ENCODE data around the gene DGCR8.

Gene DGCR8

DNA sequence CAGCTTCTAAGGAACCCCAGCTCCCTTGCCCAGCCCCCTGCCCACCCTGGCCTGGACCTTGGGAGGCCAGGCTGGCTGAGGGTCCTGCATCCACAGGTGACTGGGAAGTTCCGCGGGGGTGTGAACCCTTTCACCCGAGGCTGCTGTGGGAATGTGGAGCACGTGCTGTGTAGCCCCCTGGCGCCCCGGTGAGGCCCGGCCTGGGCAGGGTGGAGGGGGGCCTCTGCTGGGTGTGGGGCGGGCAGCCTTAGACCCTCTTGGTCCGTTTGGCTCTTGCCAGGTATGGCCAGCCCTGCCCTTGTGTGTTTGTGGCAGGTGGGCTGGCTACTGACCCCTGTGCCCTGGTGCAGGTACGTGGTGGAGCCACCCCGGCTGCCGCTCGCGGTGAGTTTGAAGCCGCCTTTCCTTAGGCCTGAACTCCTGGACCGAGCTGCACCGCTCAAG is 60.5 kb downstream of the DGCR8 start:
- no peak for DNase-seq

DNA sequence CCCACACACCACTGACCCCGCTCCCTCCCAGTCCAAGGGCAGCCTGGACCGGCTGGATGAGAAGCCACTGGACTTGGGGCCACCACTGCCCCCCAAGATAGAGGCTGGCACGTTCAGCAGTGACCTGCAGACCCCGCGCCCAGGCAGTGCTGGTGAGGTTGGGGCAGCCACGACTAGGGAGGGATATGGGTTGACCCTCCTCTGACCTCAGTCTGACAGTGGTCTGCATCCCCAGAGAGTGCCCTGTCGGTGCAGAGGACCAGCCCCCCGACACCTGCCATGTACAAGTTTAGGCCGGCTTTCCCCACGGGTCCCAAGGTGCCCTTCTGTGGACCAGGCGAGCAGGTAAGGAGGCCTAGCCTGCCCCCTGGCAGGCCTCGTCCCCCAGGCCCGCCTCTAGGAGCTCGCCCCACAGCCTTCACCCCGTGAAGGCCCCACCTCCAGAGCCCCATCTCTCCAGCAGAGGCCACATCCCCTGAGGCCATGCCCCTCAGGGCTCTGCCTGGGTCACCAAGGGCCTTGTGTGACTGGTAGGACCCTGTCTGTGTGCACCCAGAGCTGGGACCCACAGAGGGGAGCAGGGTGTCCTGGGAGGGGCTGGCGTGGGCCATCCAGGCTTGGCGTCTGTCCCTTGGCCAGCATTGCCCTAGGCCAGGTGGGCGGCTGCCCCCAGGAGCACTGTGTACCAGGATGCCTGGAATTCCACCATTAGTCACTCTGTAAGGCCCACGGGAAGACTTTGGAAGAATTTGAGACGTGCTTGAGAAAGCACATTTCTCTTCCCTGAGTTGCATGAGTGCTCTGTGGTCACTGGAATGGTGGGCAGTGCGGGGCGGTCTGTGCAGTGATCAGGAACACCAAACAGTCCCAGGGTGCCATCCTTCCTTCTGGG is 61.4 kb downstream of the DGCR8 start:
- no peak for DNase-seq

DNA sequence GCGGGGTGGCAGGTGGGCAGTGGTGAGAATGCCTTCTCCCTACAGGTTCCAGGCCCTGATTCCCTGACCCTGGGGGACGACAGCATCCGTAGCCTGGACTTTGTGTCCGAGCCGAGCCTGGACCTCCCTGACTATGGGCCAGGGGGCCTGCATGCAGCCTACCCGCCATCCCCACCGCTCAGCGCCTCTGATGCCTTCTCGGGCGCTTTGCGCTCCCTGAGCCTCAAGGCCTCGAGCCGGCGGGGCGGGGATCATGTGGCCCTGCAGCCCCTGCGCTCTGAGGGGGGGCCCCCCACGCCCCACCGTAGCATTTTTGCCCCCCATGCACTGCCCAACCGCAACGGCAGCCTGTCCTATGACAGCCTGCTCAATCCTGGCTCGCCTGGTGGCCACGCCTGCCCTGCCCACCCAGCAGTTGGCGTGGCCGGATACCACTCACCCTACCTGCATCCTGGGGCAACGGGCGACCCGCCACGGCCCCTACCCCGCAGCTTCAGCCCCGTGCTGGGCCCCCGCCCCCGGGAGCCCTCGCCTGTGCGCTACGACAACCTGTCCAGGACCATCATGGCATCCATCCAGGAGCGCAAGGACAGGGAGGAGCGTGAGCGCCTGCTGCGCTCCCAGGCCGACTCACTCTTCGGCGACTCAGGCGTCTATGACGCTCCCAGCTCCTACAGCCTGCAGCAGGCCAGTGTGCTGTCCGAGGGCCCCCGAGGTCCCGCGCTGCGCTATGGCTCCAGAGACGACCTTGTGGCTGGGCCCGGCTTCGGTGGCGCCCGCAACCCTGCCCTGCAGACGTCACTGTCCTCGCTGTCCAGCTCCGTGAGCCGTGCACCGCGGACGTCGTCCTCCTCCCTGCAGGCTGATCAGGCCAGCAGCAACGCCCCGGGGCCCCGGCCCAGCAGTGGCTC is 62.9 kb downstream of the DGCR8 start:
- DNase-seq, result no peak

DNA sequence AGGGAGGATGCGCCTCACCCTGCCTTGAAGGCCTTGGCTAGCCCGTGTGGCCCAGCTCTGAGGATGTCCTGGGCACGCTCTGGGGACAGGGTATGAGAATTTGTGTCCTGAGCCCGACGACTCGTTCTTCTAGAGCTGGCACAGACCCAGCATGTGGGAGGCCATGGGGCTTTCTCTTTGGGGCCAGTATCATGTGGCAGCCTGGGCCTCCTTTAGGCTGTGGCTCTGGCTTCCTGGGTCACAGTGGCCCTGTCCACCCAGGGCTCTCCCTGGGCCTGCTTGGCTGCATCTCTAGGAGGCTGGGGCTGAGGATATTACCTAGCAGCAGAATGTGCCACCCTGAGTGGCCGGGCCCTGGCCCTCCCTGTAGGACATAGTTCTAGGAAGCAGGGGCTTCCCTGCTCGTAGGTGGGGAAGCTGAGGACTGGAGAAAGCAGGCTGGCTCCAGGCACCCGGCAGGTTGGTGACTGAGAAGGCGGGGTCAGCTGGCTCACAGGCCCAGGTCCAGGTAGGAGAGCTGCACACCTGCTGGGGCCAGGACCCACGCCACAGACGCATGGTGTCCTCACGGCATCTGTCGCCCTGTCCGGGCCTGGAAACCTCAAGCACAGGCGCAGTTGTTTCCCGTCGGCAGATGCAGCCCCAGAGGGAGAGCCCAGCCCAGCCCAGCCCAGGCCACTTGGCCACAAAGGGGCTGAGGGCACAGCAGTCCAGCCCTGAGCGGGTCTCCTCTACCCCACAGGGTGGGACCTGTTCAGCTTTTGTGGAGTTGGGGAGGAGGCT is 64.0 kb downstream of the DGCR8 start:
- no peak for DNase-seq

DNA sequence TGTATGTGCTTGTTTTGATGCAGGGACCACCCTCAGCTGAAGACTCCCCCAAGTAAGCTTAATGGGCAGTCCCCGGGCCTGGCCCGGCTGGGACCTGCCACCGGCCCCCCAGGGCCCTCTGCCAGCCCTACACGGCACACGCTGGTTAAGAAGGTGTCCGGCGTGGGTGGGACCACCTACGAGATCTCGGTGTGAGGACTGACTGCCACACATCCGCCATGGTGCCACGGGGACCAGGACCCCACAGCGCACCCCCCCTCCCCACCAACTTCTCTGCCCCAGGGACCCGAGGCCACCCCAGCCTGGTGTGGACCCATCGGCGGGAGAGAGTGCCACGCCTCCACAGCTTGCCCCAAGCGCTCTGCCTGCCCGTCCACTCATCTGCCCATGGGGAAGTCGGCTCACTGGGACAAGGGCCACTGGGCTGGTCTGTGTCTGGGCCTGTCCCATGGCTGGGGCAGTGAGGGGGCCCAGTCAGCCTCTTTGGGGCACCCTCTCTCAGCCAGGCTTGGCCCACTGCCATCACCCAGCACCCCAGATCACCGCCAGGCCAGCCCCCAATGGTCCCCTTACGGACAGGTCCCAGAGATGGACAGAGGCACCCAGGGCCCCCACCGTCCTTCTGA is 65.3 kb downstream of the DGCR8 start:
- DNase-seq, result no peak

DNA sequence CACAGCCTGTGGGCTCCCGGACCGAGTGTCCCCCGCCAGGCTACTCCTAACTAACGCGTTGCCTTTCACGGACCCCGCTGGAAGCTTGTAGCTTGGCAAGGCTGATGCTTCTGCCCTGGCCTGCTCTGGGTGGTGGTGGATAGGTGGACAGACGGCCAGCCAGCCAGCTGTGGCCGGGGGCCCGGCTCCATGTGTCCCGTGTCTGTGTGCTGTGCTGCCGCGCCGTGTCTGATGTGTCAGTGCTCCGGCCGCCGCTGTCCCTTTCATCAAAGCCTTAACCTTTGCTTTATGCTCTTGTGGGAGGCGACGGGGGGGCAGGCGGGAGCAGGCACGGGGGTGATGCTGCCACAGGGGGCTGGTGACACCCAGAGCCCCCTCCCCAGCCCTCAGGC is 65.8 kb downstream of the DGCR8 start:
- no peak for DNase-seq

DNA sequence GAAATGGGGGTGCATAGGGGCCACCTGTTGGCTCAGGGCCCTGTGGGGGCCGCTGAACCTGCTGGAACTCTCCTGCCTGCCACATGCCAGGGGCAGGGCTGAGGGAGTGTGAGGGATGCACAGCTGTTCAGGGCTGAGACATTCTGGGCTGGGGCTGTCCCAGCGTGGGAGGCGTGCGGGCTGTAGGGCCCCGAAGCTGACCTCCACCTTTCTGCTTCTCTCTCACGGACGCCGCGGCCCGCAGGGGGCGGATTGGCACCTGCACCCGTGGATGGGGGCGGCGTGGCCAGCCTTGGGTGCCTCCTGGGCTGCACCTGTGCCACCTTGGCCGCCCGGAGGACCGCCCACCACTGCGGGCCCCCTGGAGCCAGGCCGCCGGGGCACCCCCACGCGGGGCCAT is 66.7 kb downstream of the DGCR8 start:
- DNase-seq, result no peak

DNA sequence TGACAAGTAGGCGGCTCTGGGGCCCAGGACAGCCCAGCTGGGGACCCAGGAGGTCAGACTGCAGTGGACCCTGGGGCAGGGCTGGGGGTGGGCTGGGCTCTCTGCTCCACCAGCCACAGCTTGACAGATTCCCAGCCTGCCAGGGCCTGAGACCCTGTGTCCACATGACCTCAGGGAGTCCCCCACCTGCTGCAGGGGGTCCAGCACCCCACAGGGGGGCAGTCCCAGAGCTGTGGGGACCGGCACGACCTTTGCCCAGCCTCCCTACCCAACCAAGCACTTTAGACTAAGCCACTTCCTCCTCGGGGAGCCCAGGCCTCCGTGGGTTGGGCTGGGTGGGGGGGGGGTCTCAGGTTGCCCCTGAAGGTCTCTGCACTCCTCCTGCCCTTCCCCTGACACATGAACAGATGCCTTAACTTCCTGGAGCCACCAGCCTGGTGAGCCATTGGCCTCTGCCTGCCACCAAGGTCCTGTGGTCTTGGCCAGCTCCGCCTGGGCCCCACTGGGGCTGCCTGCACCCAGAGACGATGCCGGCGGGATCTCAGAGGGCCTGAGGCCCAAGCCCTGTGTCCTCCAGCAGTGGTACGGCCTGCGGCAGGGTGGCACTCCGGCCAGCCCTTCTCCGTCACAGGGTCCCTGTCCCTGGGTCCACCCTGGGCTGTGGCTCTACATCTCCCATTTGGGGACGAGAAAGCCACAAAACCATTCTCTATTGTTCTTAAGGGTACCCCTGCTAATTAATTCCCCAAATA is 67.4 kb downstream of the DGCR8 start:
- DNase-seq, result no peak

DNA sequence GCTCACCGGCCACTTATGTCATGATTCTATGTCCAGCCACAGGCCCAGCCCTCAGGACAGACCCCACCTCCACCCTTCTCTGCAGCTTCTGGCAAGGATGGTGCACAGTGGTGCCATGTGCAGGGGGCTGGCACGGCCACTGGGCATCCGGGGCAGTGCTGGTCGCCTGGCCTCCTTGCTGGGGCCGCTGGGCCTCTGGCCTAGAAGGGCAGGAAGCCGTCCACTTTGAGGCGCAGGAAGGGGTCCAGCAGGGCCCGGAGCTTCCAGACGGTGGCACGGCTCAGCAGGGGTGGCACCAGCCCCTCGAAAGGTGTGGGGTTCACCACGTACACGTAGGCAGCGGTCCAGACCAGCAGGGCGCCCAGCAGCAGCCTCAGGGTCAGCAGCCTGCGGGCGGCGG is 68.4 kb downstream of the DGCR8 start:
- DNase-seq, result no peak

DNA sequence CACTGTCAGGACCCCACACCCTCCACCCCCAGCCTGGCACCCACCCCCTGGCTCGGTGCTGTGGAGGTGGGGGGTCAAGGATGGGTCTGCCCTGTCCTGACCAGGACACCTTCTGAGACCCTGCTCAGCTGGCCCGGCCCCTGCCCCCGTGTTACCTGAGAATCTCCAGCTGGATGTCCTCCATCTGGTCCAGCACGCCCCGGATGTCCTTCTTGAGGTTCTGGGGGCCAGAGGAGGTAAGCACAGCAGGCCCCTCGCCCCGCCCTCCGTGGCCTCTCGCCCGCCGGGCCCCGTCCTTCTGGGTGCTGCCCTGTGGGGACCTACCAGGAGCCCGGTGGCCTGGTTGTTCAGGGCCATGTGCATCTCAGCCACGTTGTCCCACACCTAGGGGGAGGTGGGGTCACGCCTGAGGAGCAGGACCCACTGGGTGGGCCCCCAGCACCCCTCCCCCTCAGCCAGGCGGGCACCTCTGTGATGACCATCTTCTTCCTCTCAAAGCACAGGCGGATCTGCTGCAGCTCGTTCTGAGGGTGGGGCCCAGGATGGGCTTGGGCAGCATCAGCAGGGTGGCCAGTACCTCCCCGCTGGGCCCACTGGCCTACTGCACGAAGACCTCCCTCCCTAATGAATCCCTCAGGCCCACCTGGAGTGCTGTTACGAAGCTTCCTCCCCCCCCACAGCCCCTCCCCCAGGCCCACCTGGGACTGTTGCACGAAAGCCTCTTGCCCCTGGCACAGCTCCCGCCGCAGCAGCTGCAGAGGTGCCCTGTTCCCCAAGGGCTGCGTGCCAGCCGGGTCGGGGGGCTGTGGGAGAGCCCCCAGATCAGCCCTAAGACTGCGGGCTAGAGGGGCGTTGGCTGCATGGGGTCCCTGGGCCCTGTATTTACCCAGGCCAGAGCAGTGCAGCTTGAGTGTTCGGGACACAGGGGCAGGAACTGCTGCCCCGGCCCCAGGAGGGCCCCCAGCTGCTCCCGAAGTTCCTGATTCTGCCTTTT is 69.5 kb downstream of the DGCR8 start:
- no peak for DNase-seq

DNA sequence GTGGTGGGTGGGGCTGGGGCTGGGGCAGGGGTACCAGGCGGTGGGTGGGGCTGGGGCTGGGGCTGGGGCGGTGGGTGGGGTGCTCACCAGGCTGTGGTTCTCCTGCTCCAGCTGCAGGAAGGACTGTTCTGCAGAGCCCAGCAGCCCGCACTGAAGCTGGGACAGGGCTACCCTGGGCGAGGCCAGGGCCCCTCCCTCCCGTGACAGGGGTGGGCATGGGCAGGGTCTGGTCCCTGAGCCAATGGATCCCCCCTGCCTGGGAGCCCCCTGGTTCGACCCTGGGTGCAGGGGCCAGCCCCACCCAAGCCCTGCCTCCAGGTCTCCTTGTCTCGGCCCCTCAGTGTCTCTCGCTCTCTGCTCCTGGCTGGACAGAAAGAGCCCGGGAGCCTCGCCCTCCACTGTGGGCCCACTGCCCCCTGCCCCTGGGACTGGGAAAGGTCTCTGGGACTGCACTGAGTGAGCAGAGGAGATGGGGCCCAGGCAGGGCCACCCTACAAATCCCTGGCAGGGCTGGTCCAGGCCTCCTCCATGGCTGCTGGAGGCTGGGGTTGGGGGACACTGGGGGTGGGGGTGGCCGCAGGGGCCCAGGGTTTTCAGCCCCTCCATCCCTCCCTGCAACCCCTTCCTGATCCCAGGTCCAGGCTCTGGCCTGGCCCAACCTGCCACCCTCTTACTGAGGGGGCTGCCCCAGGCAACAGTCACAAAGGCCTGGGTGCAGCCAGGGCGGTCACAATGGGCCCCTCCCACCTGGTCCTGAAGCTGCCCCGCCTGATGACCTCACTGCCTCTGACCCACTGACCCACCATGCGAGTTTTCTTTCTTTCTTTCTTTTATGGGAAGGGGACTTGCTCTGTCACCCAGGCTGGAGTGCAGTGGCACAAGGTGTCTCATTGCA is 70.6 kb downstream of the DGCR8 start, which contains the start of gene CCDC188:
CCDC188 (minus strand) TSS at position 675 of the 895 bp plus-strand sequence; CDS start at position 606, 69 bp downstream.
- no peak for DNase-seq

DNA sequence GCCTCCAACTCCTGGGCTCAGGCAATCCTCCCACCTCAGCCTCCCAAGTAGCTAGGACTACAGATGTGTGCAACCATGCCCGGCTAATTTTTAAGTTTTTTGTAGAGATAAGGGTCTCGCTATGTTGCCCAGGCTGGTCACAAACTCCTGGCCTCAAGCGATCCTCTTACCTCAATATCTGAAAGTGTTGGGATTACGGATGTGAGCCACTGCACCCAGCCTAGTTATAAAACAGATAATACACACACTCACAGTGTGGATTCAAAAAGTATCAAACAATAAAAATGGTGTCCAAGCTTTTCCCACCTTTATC is 71.2 kb downstream of the DGCR8 start:
- no peak for DNase-seq

DNA sequence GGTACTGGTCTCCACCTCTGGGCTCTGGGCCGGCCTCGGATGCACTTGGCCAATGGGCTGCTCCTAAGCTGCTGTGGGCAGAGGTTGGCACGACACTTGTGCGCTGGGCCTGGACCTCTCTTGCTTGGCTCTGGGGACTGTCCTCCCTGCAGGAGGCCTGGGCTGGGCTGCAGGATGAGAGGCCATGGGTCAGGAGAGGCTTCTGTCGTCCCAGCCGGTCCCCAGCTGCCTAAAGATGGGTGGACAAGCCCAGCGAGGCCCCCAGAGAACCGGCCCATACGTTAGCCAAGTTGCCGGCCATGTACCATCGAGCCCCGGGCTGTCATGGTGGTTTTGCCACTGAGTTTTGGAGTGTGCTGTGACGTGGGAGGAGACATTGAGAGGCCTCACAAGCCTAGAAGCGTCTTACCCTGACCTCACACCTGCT is 72.4 kb downstream of the DGCR8 start:
- DNase-seq, result no peak

DNA sequence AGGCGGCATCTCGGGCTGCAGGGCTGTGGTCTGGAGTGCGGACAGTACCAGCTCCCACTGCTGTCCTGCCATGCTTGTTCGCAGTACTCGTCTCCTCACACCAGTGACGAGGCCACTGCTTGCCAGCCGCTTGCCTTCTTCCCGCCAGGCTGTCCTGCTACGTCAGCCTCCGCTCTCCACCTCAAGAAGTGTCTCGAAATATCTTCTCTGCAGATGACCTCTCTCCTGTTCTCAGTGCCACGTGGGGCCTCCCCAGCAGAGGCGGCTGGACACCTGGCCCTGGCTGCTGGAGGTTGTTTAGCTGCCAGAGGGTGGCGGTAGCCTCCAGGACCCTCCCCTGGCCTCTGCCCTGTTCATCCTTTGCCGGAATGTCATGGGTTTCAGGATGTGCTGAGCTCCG is 73.9 kb downstream of the DGCR8 start:
- DNase-seq, result no peak

DNA sequence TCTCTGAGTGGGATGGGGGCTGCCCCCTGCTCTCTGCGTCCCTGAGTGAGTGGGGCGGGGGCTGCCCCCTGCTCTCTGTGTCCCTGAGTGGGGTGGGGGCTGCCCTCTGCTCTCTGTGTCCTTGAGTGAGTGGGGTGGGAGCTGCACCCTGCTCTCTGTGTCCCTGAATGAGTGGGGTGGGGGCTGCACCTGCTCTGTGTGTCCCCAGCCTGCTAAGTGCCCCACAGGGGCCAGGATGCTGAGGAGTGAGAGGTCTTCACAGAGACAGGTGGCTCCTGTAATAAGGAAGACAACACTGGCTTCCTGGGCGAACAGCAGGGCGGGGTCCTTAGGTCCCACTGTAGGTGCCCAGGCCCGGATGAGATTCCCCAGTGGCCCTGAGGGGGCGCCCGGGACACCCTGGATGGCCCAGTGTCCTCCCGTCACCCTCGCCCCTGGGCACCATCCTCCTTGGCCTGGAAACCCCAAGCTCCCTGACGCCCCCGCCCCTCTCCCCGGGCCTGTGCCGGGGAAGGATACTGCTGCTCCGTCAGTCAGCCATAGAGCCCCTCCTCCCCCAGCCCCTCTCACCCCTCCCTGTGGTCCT is 74.7 kb downstream of the DGCR8 start:
- no peak for DNase-seq

DNA sequence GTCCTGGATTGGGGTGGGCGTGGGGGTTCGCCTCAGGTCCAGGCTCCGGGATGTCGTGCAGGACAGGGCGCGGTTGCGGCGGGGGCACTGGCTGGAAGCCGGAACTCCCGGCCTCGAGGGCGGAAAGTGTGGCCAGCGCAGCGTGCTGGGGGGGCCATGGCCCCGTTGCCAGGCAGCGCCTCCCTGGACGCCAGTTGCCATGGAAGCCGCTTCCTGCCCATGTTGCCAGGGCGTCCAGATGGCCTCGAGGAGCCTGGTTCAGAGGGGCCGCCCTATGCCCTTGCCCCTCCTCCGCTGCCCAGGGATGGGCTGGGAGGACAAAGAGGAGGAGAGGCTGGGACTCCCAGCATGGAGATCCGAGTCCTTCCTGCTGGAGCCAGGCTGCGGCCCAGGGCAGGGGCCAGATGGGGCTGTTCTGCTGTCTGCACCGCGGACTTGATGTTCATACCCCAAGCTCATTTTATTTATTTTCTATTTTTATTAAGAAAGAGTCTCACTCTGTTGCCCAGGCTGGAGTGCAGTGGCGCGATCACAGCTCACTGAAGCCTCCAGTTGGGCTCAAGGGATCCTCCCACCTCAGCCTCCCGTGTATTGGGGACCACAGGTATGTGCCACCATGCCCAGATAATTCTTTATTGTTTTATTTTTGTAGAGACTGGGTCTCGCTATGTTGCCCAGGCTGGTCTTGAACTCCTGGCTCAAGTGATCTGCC is 75.4 kb downstream of the DGCR8 start:
- no peak for DNase-seq

DNA sequence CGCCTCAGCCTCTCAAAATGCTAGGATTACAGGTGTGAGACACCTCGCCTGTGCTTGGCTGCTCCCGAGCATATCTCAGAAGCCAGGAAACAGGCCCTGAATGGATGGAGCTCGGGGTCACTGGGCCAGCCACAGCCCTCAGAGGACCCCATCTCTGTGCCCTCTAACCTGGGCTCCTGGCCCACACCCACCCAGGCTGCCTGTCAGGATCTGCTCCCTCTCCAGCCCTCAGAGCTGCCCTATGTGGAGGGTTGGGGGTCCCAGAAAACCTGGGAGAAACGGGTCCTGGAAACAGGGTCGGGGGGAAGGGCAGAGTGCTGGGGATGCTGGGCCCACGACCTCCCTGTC is 76.0 kb downstream of the DGCR8 start:
- no peak for DNase-seq
